Measurements from ENCODE around the gene PCGF5.

DNA sequence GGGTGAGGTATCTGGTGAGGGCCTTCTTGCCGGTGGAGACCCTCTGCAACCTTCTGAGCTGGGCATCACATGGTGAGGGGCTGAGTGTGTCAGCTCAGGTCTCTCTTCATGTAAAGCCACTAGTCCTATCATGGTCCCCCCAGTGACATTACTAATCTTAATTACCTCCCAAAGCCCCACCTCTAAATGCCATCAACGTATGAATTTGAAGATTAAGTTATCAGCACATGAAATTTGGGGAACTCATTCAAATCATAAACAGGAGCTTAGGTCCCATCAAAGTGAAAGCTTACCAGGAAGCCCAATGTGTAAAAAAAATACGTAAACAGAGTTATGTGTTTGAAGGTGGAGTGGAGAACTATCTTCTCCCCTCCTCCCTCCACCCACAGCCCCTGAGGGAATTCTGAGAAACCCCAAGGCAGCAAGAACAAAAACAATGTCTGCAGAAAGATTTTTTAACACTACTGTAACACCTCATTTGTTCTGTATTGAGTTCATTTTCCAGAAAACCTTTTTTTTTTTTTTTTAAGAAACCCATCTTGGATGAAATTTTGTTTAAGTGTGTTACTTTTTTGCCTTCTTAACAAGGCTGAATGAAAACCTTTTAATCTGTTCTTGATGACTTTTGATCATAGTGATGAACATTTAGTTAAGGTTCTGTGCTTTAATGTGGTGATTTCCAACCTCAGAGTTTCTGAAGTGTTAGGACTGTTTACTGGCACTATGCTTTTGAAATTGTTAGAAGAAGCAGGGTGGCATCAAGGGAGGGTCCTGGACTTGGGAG, 19.1 kb upstream of the PCGF5 start:
- TF ChIP-seq CTCF (conservative IDR thresholded peaks at IDR 0.05) = no peak
- TF ChIP-seq EZH2 (IDR thresholded peaks at IDR 0.05; ENCODE audit: low read depth) = no peak

All from PC-9 (cell line).